ENCODE measurements around the gene GLIPR2. TPM values are rescaled to one million over a fixed set of nuclear protein-coding genes. Genes with fewer than 3 reads are reported as not detected.

The GLIPR2 gene
- polyA plus RNA-seq, 1 donor from 2014 or later = 8.0 TPM

DNA sequence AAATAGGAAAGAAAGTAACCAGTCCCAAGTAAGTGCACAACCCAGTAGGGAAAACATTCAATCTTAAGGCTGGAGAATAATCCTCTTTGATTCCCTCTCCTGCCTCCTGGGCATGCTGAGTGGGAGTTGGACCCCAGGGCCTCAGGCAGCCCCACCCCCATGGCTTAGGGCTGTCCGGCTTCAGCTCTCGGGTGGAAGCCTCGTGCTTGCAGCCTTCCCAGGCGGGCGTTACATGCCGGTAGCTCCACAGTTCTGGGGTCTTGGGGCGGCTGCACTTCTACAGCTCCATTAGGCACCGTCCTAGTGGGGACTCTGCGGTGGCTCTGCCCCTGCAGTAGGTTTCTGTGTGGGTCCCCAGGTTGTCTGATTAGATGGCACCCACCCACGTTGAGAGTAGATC, 10.1 kb downstream of the GLIPR2 start:
- Histone ChIP-seq H3K9me2 (ENCODE audit: insufficient read depth, low read length) (no peaks in the 10 kb centered on the region), H3K9me3 (ENCODE audit: low read length) (no peaks in the 10 kb centered on the region), H3K9ac (ENCODE audit: low read length) (no peak overlapping the region), H2AFZ (ENCODE audit: low read depth, low read length) (no peak overlapping the region), H3K79me2 (replicated peaks; ENCODE audit: insufficient read depth, low read length) (no peaks in the 10 kb centered on the region), H3K27ac (ENCODE audit: low read length) (no peak overlapping the region), H3K4me2 (ENCODE audit: low read length) (no peak overlapping the region), H3K27me3 (ENCODE audit: insufficient read depth, low read depth, low read length) (no peaks in the 10 kb centered on the region), H3K36me3 (ENCODE audit: insufficient read depth, low read length) (no peaks in the 10 kb centered on the region), H4K20me1 (ENCODE audit: insufficient read depth) (no peaks in the 10 kb centered on the region), H3F3A (ENCODE audit: insufficient read depth, low read length, poor library complexity, severe bottlenecking) (no peaks in the 10 kb centered on the region), H3K4me3 (ENCODE audit: low read length) (no peak overlapping the region)
- TF ChIP-seq RAD21 (conservative IDR thresholded peaks at IDR 0.05) (no peak), POLR2AphosphoS5 (IDR thresholded peaks at IDR 0.05) (no peak), CTCF (IDR thresholded peaks at IDR 0.05; ENCODE audit: poor library complexity, severe bottlenecking) (no peak), SMC3 (conservative IDR thresholded peaks at IDR 0.05; ENCODE audit: poor library complexity) (no peak), EZH2 (IDR thresholded peaks at IDR 0.05; ENCODE audit: borderline replicate concordance, insufficient read depth, low read length, poor library complexity, severe bottlenecking) (no peak), EP300 (conservative IDR thresholded peaks at IDR 0.05; ENCODE audit: poor library complexity, severe bottlenecking) (no peak), MXI1 (conservative IDR thresholded peaks at IDR 0.05; ENCODE audit: poor library complexity, severe bottlenecking) (no peak), REST (IDR thresholded peaks at IDR 0.05; ENCODE audit: borderline replicate concordance) (no peak), TAF1 (IDR thresholded peaks at IDR 0.05; ENCODE audit: low read depth) (no peak)

DNA sequence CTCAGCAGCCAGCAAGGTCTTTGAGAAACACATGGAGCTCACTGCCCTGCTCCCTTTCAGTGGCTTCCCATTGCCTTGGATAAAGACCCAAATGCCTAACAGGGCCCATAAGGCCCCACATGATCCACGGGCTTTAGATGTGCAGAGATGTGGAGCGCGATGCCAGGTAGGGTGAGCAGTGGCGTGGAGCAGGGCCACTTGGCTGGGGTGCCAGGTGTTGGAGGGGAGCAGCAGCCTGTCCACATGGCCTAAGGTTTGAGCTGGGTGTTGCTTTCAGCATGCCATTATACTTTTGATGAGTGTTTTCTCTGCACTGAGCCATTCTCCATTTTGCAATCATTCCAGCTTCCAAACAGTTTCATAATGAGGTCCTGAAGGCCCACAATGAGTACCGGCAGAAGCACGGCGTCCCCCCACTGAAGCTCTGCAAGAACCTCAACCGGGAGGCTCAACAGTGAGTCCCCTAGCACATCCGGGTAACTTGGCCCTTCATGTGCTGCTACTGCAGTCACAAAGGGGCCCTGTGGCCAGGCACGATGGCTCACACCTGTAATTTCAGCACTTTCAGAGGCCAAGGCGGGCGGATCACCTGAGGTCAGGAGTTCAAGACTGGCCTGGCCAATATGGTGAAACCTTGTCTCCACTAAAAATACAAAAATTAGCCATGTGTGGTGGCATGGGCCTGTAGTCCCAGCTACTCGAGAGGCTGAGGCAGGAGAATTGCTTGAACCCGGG, 11.1 kb downstream of the GLIPR2 start:
- TF ChIP-seq POLR2AphosphoS5 (IDR thresholded peaks at IDR 0.05) (no peak), RAD21 (conservative IDR thresholded peaks at IDR 0.05) (no peak), TAF1 (IDR thresholded peaks at IDR 0.05; ENCODE audit: low read depth) (no peak), CTCF (IDR thresholded peaks at IDR 0.05; ENCODE audit: poor library complexity, severe bottlenecking) (no peak), EZH2 (IDR thresholded peaks at IDR 0.05; ENCODE audit: borderline replicate concordance, insufficient read depth, low read length, poor library complexity, severe bottlenecking) (no peak), SMC3 (conservative IDR thresholded peaks at IDR 0.05; ENCODE audit: poor library complexity) (no peak), MXI1 (conservative IDR thresholded peaks at IDR 0.05; ENCODE audit: poor library complexity, severe bottlenecking) (no peak), EP300 (conservative IDR thresholded peaks at IDR 0.05; ENCODE audit: poor library complexity, severe bottlenecking) (no peak), REST (IDR thresholded peaks at IDR 0.05; ENCODE audit: borderline replicate concordance) (no peak)
- Histone ChIP-seq H3F3A (ENCODE audit: insufficient read depth, low read length, poor library complexity, severe bottlenecking) (no peaks in the 10 kb centered on the region), H3K36me3 (ENCODE audit: insufficient read depth, low read length) (no peaks in the 10 kb centered on the region), H2AFZ (ENCODE audit: low read depth, low read length) (no peak overlapping the region), H3K4me2 (ENCODE audit: low read length) (no peak overlapping the region), H3K9me3 (ENCODE audit: low read length) (no peaks in the 10 kb centered on the region), H3K9me2 (ENCODE audit: insufficient read depth, low read length) (no peaks in the 10 kb centered on the region), H4K20me1 (ENCODE audit: insufficient read depth) (no peaks in the 10 kb centered on the region), H3K4me3 (ENCODE audit: low read length) (no peak overlapping the region), H3K79me2 (replicated peaks; ENCODE audit: insufficient read depth, low read length) (no peaks in the 10 kb centered on the region), H3K27me3 (ENCODE audit: insufficient read depth, low read depth, low read length) (no peaks in the 10 kb centered on the region), H3K27ac (ENCODE audit: low read length) (no peak overlapping the region), H3K9ac (ENCODE audit: low read length) (no peak overlapping the region)

Data from neural cell (in vitro differentiated cells).